GM18951 (cell line): ENCODE measurements around the gene ZMIZ2.

ENCODE experiments used
- POLR2A ChIP-seq: IDR thresholded peaks from 4 replicates; pipeline ENCODE4 v1.6.1; 2011; ENCODE audit warnings: mild to moderate bottlenecking; ENCODE audit not compliant: insufficient read length, insufficient read depth; ENCODE audit errors: extremely low read depth
- in situ Hi-C: fragments of 300-500 bp; cut with MboI; formaldehyde crosslinking; loops from one replicate; pipeline ENCODE4 v1.12.0; 2022; ENCODE audit warnings: low sequenced_read_pairs, mixed read lengths, inconsistent platforms; ENCODE audit not compliant: unreplicated experiment

Gene ZMIZ2

GRCh38 chr7:44756904-44757303 lies 8.3 kb downstream of the ZMIZ2 start:
- TF ChIP-seq POLR2A, result no peak
- in situ Hi-C loops, result no loop called here

- TF ChIP-seq POLR2A, result no peak
- in situ Hi-C loops, result no loop called here
These were observed 8.7 kb downstream of the ZMIZ2 start for GRCh38 chr7:44757311-44757710.

GRCh38 chr7:44757739-44758138 lies 9.1 kb downstream of the ZMIZ2 start:
- in situ Hi-C loops, result no loop called here

GRCh38 chr7:44759246-44759645 lies 10.6 kb downstream of the ZMIZ2 start:
- in situ Hi-C loops, result no loop called here
- TF ChIP-seq POLR2A, result no peak

More at GRCh38 chr7:44757739-44758138, 9.1 kb downstream of the ZMIZ2 start:
- no peak for TF ChIP-seq POLR2A

GRCh38 chr7:44760034-44760580 lies 11.5 kb downstream of the ZMIZ2 start:
- in situ Hi-C loops, result no loop called here
- no peak for TF ChIP-seq POLR2A

GRCh38 chr7:44761207-44762161 lies 12.8 kb downstream of the ZMIZ2 start:
- in situ Hi-C loops, result no loop called here
- no peak for TF ChIP-seq POLR2A

GRCh38 chr7:44762300-44762699 lies 13.7 kb downstream of the ZMIZ2 start:
- in situ Hi-C loops, result no loop called here
- no peak for TF ChIP-seq POLR2A

GRCh38 chr7:44762726-44763522 lies 14.3 kb downstream of the ZMIZ2 start:
- no peak for TF ChIP-seq POLR2A
- in situ Hi-C loops, result no loop called here

GRCh38 chr7:44764081-44764480 lies 15.4 kb downstream of the ZMIZ2 start:
- no peak for TF ChIP-seq POLR2A
- in situ Hi-C loops, result no loop called here

- in situ Hi-C loops, result no loop called here
- TF ChIP-seq POLR2A, result no peak
These were observed 16.3 kb downstream of the ZMIZ2 start for GRCh38 chr7:44764665-44765578.

- TF ChIP-seq POLR2A, result no peak
- in situ Hi-C loops, result no loop called here
These were observed 17.1 kb downstream of the ZMIZ2 start for GRCh38 chr7:44765579-44766415.

GRCh38 chr7:44766416-44766801 lies 17.8 kb downstream of the ZMIZ2 start:
- in situ Hi-C loops, result no loop called here

More at GRCh38 chr7:44766416-44766801, 17.8 kb downstream of the ZMIZ2 start:
- TF ChIP-seq POLR2A, result no peak
